Measurements from ENCODE around the gene SREBF2. TPM values are rescaled to one million over a fixed set of nuclear protein-coding genes. Genes with fewer than 3 reads are reported as not detected.

Gene SREBF2
- total RNA-seq, 1 donor from 2014 or later, result 44.2 TPM

DNA sequence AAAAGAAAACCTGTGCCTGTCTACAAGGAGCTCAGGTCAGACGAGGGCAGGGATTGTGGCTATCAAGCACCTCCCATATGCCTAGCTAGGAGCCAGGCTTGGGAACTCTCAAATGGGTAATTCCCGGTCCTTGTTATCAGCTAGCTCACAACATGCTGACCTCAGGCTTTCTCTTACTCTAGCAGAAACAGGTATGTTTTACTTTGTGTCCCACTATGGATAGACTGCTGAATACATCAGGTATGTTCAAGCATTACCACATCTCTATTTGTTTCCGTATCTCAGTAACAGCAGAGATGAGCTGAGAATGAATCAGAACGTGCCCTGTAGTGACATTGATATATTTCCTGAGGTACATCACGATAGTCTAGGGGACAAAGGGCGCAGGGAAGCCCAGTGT, 52.6 kb downstream of the SREBF2 start:
- DNase-seq (ENCODE audit: low read depth) (no peak), FAIRE-seq (no peak)
- TF ChIP-seq, protein P1, sequence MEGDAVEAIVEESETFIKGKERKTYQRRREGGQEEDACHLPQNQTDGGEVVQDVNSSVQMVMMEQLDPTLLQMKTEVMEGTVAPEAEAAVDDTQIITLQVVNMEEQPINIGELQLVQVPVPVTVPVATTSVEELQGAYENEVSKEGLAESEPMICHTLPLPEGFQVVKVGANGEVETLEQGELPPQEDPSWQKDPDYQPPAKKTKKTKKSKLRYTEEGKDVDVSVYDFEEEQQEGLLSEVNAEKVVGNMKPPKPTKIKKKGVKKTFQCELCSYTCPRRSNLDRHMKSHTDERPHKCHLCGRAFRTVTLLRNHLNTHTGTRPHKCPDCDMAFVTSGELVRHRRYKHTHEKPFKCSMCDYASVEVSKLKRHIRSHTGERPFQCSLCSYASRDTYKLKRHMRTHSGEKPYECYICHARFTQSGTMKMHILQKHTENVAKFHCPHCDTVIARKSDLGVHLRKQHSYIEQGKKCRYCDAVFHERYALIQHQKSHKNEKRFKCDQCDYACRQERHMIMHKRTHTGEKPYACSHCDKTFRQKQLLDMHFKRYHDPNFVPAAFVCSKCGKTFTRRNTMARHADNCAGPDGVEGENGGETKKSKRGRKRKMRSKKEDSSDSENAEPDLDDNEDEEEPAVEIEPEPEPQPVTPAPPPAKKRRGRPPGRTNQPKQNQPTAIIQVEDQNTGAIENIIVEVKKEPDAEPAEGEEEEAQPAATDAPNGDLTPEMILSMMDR (IDR thresholded peaks at IDR 0.05; ENCODE audit: insufficient read depth, low read length, severe bottlenecking), result no peak
- peaks cover 57% of the 10 kb centered on the region for H3K36me3 ChIP-seq (ENCODE audit: control insufficient read depth, insufficient read depth, low read length)
- no peak overlapping the region for H3K4me3 ChIP-seq (ENCODE audit: low read depth, low read length)
- H3K27me3 ChIP-seq (ENCODE audit: control insufficient read depth, insufficient read depth, low read length), result no peaks in the 10 kb centered on the region

- TF ChIP-seq, protein P1 (IDR thresholded peaks at IDR 0.05; ENCODE audit: insufficient read depth, low read length, severe bottlenecking), result no peak
- H3K36me3 ChIP-seq (ENCODE audit: control insufficient read depth, insufficient read depth, low read length), result peaks cover 53% of the 10 kb centered on the region
- FAIRE-seq (no peak), DNase-seq (ENCODE audit: low read depth) (no peak)
- no peaks in the 10 kb centered on the region for H3K27me3 ChIP-seq (ENCODE audit: control insufficient read depth, insufficient read depth, low read length)
- no peak overlapping the region for H3K4me3 ChIP-seq (ENCODE audit: low read depth, low read length)
Measured at GRCh38 chr22:41888627-41889200, 55.8 kb downstream of the SREBF2 start.

GRCh38 chr22:41891407-41891806, 58.5 kb downstream of the SREBF2 start:
- peak; percentile 77 for FAIRE-seq
- Histone ChIP-seq H3K36me3 (ENCODE audit: control insufficient read depth, insufficient read depth, low read length) (peaks cover 46% of the 10 kb centered on the region), H3K4me3 (ENCODE audit: low read depth, low read length) (no peak overlapping the region), H3K27me3 (ENCODE audit: control insufficient read depth, insufficient read depth, low read length) (no peaks in the 10 kb centered on the region)
- no peak for DNase-seq (ENCODE audit: low read depth)
- TF ChIP-seq, protein P1 (IDR thresholded peaks at IDR 0.05; ENCODE audit: insufficient read depth, low read length, severe bottlenecking), result no peak

GRCh38 chr22:41892721-41893120, 59.8 kb downstream of the SREBF2 start:
- Histone ChIP-seq H3K36me3 (ENCODE audit: control insufficient read depth, insufficient read depth, low read length) (peaks cover 54% of the 10 kb centered on the region), H3K27me3 (ENCODE audit: control insufficient read depth, insufficient read depth, low read length) (no peaks in the 10 kb centered on the region), H3K4me3 (ENCODE audit: low read depth, low read length) (no peak overlapping the region)
- DNase-seq (ENCODE audit: low read depth), result no peak
- TF ChIP-seq, protein P1 (IDR thresholded peaks at IDR 0.05; ENCODE audit: insufficient read depth, low read length, severe bottlenecking), result no peak
- no peak for FAIRE-seq

DNA sequence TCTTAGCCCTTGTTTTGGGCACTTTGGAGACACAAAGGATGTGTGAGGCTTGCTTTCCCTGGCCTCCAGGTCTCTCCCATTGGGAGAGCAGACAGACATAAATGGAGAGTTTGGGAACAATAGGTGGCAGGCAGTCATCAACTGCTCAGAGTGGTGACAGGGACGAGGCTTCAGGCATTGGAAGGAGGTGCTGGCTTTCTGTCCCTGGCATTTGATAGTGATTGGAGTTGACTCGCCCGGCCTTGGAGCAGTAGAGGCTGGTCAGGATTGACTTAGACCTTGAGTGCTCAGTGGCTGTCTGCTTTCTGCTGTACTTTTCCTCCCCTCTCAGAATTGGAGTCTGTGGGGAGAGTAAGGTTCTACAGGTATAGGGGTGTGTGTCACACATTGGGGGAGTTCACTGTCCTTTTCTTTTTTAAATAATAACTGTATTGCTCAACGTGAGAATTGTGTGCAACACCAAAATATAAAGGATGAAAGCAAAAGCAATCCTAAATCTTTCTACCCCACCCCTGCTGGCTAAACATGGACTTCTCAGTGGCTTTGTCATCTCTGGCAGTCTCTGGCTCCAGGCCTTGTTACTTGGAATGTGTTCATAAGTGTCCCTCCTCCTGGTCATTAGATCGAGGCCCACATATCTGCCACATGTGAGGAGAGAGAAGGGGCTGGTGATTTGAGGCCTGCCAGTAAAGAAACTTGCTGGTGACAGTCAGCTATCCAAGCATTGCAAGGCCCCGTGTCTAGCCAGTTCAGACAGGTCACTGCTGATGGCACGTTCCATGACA, 60.9 kb downstream of the SREBF2 start:
- no peak overlapping the region for H3K4me3 ChIP-seq (ENCODE audit: low read depth, low read length)
- no peaks in the 10 kb centered on the region for H3K27me3 ChIP-seq (ENCODE audit: control insufficient read depth, insufficient read depth, low read length)
- peaks cover 56% of the 10 kb centered on the region for H3K36me3 ChIP-seq (ENCODE audit: control insufficient read depth, insufficient read depth, low read length)
- DNase-seq (ENCODE audit: low read depth), result no peak
- TF ChIP-seq, protein P1 (IDR thresholded peaks at IDR 0.05; ENCODE audit: insufficient read depth, low read length, severe bottlenecking), result no peak
- FAIRE-seq, result no peak

Data from bronchial epithelial cell (primary cell).